Skin of body (tissue), 2 donors: Measurements from ENCODE around the gene TIMP3. TPM values are rescaled to one million over a fixed set of nuclear protein-coding genes. Genes with fewer than 3 reads are reported as not detected.
"Not testable (repeated sequence)": the region's sequence is repeated elsewhere in the genome, so short reads cannot be mapped to it uniquely, and the experiment has no call there.

Experiments
- DNase-seq: peaks from one replicate; lab custom pipeline; 2025; lab: John Stamatoyannopoulos, UW
- total RNA-seq: library from RNA; depleted of rRNA; stranded (reverse); fragments of >200 nt; gene quantifications from one replicate; pipeline ENCODE4 v1.2.3, GENCODE V29; 2014

Gene TIMP3
- total RNA-seq, 1 donor from 2014 or later: 89.6 TPM

DNA sequence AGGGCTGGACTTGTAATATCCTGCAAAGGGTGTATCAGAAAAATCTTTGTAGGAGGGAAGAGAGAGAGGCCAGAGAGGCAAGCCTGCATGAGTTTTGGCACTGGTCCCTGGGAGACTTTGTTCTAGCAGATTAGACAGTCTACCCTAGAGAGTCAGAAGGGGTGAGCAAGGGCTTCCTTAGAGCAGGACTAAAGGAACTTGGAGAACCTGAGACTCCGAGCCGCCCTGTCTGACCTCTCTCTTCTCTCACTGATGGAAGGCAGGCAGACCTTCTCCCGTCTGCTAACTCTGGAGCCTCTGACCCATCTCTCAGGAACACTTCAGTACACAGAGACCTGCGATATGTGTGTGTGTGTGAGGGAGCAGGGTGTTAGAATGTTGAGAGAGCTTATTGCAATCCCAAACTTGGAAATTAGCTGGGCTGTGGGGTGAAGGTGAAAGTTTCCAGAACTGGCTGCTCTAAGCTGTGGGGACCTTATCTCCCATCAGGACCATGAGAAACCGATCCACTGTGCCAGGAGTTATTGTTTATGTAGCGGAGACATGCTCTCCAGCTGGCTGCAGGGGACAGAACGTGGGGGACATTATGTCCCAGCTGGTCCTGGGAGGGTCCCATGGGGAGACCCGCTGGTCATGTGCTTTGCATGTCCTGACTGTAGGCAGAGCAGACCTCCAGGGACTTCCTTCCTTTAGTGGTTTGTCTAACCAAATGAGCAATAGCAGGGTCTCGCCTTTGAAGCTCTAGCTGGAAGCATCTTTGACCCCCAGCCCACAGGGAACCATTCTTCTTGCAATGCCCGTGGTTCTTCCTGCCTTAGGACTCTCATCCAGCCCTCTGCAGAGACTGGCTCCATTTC lies 51.1 kb downstream of the TIMP3 start:
- DNase-seq: no peak

DNA sequence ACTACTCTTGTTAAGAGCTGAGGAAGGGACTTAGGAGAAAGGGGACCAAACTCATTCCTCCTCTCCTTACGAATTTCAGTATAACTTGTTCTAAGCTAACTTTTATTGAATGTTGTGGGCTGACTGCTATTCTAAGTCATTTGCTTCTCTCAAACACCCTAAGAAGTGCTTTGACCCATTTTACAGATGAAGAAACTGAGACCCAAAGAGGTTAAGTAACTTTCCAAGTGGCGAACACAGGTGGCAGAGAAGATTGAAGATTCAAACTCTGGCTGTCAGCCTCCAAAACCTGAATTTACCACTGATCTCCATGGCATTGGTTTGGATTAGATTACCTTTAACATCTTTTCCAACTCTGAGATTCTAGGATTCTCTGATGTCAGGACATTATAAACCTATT lies 52.2 kb downstream of the TIMP3 start:
- no peak for DNase-seq

DNA sequence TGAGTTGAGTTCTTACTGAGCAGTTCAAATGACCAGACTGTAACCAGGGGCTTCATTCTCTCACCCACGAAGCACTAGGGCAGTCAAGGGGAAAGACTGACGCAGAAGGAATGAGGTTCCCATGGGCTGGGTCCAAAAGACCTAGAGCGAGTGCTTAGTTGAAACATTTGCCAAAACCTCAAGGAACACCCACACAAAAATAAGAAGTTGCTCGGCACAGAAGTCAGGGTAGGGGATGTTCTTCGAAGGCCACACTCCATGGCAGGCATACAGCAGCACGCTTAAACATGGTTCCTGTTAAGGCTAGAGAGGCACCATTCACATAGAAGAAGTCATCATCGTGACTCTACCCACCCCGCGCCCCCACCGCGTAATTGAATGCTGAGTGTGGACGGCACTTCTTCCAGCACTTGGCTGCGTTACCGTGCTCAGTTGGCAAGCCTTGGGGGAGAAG lies 52.9 kb downstream of the TIMP3 start:
- DNase-seq: no peak

DNA sequence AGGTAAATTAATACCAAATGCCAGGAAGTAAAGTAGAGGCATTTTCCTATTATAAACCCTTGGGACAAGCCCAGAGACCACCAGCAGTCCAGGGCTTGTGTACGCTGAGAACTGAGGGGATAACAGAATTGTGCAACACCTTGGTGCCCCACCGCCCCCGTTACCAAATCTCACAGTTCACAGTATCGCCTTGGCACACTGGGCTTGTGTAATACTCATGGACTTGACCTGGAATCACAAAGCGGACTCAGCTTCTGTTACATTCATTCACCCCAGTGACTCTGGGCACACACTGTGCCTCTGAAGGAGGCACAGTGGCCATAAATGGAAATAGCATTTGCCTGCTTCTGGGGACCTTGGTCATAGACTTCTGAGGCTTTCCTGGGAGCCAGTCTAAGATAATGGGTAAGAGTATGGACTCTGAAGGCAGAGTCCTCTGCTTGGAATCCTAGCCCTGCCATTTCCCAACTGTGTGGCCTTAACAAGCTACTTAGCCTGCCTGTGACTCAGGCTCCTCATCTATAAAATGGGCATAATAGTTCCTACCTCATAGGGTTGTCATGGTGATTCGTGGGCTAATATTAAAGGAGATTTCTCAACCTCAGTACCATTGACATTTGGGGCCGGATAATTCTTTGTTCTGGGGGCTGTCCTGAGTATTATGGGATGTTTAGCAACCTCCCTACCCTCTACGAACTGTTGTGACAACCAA lies 53.7 kb downstream of the TIMP3 start:
- DNase-seq: no peak

DNA sequence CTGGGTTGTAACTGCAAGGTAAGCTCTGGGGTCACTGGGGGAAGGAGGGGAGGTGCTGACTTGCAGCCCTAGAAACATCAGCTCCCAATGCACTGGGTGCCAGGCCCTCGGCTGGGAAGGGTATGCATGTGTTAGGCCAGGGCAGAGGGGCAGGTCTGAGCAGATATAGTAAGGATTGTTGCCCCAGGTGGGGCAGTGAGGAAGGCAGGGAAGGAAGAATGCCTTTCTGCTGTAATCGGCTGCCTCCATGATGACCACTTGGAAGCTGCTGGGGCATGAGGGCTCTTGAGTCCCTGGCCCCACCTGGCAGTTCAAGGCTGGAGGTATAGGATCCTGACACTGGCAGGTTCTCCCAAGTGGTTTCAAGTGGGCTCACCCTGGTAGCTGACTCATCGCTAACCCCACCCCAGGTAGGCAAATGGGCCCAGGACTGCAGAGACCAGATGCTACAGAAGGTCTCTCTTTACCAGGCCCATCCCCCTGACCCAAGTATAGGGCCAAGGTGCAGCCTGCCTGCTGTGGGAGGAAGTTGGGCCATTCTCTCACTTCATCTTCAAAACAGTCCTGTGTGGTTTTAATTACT lies 56.7 kb downstream of the TIMP3 start:
- DNase-seq: no peak

DNA sequence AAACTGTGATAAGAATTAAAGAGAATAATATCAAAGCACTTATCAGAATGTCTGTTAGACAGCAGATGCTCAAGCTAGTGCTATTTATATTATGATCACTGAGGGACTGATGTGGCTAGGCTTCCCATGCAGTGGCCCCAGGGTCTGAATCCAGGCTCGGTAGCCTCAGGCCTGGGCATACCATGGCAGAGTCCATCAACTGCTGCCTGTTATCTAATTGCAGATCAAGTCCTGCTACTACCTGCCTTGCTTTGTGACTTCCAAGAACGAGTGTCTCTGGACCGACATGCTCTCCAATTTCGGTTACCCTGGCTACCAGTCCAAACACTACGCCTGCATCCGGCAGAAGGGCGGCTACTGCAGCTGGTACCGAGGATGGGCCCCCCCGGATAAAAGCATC lies 57.5 kb downstream of the TIMP3 start:
- no peak for DNase-seq

DNA sequence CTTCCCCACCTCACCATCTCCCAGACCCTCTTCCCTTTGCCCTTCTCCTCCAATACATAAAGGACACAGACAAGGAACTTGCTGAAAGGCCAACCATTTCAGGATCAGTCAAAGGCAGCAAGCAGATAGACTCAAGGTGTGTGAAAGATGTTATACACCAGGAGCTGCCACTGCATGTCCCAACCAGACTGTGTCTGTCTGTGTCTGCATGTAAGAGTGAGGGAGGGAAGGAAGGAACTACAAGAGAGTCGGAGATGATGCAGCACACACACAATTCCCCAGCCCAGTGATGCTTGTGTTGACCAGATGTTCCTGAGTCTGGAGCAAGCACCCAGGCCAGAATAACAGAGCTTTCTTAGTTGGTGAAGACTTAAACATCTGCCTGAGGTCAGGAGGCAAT lies 58.2 kb downstream of the TIMP3 start:
- DNase-seq: peak; percentile 43

DNA sequence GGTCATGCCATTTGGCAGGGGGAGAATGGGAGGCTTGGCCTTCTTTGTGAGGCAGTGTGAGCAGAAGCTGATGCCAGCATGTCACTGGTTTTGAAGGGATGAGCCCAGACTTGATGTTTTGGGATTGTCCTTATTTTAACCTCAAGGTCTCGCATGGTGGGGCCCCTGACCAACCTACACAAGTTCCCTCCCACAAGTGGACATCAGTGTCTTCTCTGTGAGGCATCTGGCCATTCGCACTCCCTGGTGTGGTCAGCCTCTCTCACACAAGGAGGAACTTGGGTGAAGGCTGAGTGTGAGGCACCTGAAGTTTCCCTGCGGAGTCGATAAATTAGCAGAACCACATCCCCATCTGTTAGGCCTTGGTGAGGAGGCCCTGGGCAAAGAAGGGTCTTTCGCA lies 59.8 kb downstream of the TIMP3 start:
- no peak for DNase-seq

DNA sequence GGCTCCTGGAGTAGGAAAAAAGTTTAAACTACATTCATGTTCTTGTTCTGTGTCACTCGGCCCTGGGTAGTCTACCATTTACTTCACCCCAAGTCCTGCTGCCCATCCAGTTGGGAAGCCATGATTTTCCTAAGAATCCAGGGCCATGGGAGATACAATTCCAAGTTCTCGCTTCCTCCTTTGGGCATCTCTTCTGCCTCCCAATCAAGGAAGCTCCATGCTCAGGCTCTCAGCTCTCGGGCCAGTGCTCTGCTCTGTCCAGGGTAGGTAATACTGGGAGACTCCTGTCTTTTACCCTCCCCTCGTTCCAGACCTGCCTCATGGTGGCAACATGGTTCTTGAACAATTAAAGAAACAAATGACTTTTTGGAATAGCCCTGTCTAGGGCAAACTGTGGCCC lies 60.6 kb downstream of the TIMP3 start:
- no peak for DNase-seq

DNA sequence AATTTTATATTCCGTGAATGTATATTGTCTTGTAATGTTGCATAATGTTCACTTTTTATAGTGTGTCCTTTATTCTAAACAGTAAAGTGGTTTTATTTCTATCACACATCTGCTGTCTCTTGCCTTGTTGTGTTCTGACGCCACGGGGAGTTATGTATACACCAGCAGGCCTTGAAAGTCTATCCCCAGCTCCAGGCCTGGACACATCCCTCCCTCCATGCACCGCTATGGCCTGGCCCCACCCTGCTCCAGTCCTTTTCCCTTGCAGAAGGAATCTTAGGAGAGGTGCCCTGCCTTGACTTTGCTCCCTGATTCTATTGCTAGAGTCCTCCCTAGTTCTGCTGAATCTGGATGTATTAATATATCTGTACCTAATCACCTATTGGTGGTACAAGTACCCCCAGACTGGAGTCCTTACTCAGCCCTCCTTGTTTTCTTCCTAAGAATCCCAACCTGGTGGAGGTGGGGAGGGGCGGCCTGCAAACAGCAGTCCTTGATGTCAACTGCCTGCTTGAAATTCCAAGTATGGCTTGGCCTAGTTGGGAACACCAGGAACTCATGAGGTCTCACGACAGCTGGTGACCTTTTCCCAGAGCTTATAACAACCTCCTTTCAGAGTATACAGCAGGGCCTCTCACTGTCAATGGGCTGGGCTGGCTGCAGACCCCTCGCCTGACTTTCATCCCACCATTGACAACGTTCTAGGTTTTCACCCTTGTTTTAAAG lies 61.6 kb downstream of the TIMP3 start:
- no peak for DNase-seq

DNA sequence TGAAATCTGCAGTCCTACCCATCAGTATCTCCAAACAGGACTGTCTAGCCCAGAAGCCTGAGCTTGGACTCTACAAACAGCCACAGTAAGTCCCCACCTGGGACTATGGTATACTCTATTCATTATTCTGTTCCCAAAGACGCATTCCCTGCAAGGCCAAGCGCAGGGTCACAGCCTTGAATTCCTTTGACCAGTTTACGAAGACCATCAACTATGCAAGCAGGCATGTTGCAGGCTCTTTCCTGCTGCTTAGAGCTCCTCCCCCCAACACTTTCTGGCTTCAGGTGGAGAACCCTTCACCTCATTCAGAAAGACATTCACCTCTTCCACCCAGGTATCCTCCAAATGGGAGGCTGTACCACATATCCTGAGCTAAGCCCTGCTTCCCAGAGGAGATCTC lies 62.5 kb downstream of the TIMP3 start:
- DNase-seq: no peak

DNA sequence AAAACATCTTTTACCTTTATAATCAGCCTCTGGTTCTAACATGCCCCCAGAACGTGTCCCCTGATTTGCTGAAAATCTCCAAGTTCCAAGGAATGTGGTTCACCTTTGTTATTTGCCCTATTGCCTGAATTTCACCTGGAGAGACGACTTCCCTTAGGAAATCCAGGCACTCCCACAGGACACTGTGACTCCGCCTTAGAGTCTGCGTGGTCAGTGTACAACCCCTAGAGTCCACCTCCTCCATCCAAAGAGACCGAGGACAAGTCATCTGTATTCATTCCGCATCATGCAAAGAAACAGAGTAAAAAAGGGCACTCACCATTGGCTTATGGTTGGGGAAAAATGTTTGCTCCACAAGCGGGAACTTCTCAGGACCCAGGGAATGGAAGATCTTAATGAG lies 63.1 kb downstream of the TIMP3 start:
- no peak for DNase-seq

DNA sequence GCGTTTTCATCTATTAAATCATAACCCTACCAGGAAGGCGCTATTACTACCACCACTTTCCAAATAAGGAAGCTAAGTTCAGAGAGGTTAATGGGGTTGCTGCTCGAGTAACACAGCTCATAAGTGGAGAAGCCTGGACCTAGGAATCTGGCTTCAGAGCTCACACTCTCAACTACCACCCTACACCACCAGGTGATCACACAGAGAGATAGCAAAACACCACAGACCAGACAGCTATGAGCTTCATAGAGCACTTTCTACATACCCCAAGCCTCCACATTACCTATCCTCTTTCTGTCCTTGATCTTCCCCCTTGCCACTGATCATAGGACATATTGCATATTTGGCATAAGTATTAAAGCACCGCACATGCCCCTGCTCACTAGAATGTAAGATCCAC lies 65.4 kb downstream of the TIMP3 start:
- DNase-seq: no peak

DNA sequence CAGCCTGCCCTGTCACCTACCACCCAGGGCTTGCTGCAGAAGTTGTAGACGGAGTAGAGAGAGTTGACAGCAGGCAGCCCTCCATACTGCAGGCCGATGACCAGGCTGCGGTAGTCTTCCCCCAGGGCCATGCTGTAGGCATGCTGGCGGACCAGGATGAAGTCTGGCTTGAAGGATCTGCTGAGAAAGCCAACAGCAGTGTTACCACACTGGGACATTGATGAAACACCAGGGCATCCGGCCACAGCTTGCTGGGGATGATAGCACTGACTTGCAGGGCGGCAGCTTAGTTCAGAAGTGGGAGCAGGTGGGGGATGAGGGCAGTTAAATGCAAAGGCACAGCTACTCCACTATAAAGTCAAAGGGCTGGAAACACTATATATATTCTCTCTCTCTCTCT lies 67.4 kb downstream of the TIMP3 start:
- DNase-seq: no peak

DNA sequence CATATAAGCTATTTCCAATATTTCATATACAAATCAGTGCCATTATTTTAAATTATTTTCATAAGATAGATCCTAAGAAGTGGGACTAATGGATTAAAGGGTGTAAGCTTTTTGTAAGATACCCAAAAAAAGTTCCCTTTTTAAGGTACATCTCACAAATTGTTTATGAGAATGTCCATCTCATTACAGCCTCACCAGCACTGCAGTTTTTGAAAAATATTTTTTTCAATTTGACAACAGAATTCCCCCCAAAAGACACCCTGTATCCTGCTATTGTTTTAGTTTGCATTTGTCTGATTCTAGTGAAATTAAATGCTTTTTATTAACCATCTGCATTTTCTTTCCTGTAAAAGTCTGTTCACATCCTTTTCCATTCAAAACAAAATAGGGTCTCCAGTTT lies 69.0 kb downstream of the TIMP3 start:
- DNase-seq: no peak

DNA sequence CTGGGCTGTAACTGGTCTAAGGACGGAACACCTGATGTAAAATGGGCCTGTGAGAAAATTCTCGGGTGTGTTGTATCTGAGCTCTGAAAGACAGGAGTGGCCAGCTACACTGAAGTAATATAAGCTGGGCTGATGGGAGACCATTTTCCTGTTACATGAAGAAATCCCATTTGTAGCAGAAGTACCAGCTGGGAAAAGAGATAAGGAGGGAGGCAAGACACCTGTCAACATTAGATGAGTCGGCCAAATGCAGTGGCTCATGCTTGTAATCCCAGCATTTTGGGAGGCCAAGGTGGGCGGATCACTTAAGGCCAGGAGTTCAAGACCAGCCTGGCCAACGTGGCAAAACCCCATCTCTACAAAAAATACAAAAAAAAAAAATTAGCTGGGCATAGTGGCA lies 72.1 kb downstream of the TIMP3 start:
- not testable (repeated sequence) for DNase-seq

DNA sequence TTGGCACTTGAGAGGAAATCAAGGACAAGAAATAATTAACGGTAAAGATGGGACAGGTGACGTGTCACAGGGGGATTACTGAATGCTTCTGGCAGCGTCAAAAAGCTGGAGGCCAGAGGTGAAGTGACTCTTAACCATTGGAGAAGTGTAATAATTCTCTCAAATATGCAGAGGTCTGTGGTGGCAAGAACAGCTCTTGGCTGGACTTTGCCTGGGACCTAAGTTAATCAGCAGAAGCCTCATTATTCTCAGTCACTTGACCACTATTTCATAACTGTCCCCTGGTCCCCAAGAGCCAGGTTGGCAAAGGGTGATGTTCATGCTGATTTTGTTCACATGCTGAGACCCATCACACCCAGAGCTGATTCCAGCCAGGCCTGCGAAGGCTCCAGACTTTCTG lies 72.9 kb downstream of the TIMP3 start:
- no peak for DNase-seq

DNA sequence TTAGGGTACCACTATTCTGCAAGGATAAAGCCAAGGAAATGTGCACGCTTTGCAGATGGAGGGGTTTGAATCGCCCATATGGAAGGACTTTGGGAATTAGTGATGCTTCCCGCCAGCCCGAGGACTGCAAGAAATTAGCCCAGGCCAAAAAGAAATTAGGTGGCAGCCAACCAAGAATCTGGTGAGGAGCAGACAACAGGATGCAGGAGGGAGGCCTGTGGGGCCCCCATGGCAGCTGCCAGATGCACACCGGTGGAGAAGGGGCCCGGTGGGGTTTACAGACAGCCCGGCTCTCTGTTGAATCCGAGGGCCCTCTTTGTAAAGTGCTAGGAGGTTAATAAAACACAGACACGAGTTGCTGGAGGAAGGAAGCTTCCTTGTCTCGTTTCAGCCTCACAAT lies 73.5 kb downstream of the TIMP3 start:
- peak; percentile 50 for DNase-seq

DNA sequence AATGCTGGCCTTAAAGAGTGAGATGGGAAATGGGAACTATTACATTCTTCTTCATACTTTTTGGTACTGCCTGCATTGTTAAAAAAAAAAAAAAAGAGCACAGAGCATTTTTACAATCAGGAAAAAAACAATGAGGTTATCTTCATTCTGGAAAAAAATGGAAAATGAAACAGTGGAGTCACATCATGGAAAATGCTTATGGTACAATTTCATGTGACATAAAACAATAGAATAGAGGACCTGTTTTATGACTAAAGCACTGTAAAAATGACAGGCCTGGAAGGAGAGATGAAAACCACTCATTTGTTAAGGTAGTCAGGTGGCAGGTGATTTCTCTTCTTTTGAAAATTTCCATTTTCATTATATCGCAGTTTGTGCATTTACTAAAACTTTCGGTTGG lies 75.0 kb downstream of the TIMP3 start:
- no peak for DNase-seq

DNA sequence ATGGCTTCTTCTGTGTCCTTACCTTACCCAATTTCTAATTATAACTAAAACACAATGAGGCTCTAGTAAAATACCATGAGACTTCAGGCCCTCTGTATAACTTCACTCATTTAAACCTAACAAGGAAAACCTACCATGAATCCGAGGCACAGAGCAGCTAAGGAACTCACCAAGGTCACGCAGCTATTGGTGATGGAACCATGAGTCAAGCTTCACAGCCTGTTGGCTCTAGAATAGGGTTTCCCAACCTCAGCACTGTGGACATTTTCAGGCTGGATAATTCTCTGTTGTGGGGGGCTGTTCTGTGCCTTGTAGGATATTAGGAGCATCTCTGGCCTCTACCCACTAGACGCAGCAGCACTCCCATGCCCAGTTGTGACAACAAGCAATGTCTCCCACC lies 75.7 kb downstream of the TIMP3 start:
- DNase-seq: no peak

DNA sequence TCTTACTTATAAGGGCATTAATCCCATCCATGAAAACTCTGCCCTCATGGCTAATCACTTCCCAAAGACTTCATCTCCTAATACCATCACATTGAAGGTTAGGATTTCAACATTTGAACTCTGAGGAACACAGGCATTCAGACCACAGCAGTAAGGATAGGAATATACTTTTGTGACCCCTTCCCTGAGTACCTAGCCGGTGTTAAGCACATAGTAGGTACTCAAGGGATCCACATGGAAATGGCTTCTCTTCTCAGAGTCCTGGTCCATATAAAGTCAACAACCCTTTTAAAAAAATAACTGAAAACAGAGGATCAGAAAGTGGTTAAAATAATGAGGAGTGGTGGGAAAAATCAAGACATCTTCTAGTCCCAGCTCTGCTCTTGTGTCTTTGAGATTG lies 78.0 kb downstream of the TIMP3 start:
- DNase-seq: no peak

DNA sequence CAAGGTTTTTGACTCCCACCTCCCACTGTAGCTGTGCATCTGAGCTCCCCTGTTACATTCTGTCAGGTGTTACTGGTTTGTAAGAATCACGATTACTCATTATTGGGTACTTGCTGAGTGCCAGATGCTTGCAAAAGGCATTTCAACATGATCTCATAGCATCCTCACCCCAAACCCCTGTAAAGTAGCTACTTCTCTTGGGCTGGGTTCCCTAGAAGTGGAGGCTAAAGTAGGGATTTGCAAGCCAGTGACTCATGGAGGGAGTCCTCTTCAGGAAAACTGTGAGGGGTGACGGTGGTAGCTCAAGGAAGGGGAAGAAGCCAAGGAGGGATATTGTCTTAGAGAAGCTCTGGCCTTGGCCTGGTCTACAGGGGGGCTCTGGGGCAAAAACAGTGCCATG lies 78.6 kb downstream of the TIMP3 start:
- no peak for DNase-seq
